BE2C (cell line): Measurements from ENCODE around the gene MYO15B.
A peak's percentile ranks its signal among the peaks of the same experiment; 100 is the strongest.

Source experiments
- DNase-seq: peaks from one replicate; pipeline ENCODE4 v3.0.0-alpha.2; 2020
- H3K27me3 ChIP-seq: fragments of 250-450 bp; sonication (Bioruptor Pico); 2 replicates; pipeline ENCODE4 v1.5.1; 2020; ENCODE audit warnings: mild to moderate bottlenecking
- H3K36me3 ChIP-seq: fragments of 250-450 bp; sonication (Bioruptor Pico); 2 replicates; pipeline ENCODE4 v1.5.1; 2020; ENCODE audit warnings: mild to moderate bottlenecking
- H3K4me1 ChIP-seq: fragments of 250-450 bp; sonication (Bioruptor Pico); 2 replicates; pipeline ENCODE4 v1.5.1; 2020
- H3K4me3 ChIP-seq: 2 replicates; pipeline ENCODE4 v1.5.1; 2011; ENCODE audit warnings: low read depth, low read length
- H3K9me3 ChIP-seq: fragments of 250-450 bp; sonication (Bioruptor Pico); 2 replicates; pipeline ENCODE4 v1.5.1; 2020
- CTCF ChIP-seq: IDR thresholded peaks from 2 replicates; pipeline ENCODE4 v1.5.1; 2012; ENCODE audit warnings: mild to moderate bottlenecking, low read depth, low read length

The MYO15B gene

GRCh38 chr17:75603123-75603522 lies 15.5 kb downstream of the MYO15B start:
- no peak for TF ChIP-seq CTCF
- H3K27me3 ChIP-seq, result no peaks in the 10 kb centered on the region
- no peaks in the 10 kb centered on the region for H3K9me3 ChIP-seq
- H3K36me3 ChIP-seq, result no peaks in the 10 kb centered on the region
- no peaks in the 10 kb centered on the region for H3K4me1 ChIP-seq
- H3K4me3 ChIP-seq, result no peak overlapping the region
- DNase-seq, result no peak

DNA sequence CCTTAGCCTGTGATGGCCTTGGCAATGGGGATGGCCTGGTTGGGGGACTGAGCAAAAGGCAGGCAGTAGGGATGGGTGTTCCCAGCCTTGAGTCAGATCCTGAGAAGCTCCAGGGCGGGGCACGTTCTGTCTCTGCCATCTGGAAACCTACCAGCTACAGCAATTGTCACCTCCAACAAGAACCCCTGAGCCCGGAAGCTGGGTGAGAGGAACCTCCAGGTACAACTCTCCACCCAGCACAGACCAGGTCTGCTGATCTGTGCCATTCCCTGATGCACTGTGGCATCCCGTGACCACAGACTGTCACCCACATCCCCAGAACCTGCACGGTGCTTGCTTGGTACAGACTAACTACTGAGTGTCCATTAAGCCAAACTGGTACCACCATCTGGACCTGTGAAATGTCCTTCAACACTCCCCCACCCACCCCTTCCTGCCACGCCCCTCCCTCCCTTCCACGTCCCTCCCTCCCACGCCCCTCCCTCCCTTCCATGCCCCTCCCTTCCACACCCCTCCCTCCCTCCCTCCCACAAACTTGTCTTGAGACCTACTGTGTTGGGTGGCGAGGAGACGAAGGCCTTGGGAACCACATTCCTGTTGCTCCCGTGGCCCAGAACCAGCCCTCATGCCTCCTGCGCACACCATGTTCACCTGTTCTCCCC lies 16.6 kb downstream of the MYO15B start:
- H3K4me3 ChIP-seq, result no peak overlapping the region
- no peaks in the 10 kb centered on the region for H3K9me3 ChIP-seq
- no peak for TF ChIP-seq CTCF
- no peaks in the 10 kb centered on the region for H3K4me1 ChIP-seq
- no peaks in the 10 kb centered on the region for H3K36me3 ChIP-seq
- H3K27me3 ChIP-seq, result no peaks in the 10 kb centered on the region
- DNase-seq, result no peak

DNA sequence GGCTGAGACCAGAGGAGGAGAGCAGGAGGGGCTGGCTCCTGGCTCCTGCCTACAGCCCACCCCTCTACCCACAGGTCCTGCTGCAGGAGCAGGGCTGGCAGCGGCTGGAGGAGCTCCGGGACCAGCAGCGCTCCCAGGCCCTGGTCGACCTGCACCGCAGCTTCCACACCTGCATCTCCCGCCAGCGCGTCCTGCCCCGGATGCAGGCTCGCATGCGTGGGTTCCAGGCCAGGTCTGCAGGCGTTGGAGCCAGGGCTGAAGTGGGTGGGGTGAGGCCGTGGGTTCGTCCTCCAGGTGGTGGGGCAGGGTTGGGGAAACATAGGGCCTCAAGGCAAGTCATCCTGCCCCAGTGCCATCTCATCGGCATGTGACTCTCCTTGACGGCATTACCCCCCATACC lies 18.2 kb downstream of the MYO15B start:
- no peaks in the 10 kb centered on the region for H3K36me3 ChIP-seq
- no peak overlapping the region for H3K4me3 ChIP-seq
- no peaks in the 10 kb centered on the region for H3K9me3 ChIP-seq
- no peak for TF ChIP-seq CTCF
- DNase-seq, result peak; percentile 4
- H3K4me1 ChIP-seq, result no peaks in the 10 kb centered on the region
- H3K27me3 ChIP-seq, result no peaks in the 10 kb centered on the region

DNA sequence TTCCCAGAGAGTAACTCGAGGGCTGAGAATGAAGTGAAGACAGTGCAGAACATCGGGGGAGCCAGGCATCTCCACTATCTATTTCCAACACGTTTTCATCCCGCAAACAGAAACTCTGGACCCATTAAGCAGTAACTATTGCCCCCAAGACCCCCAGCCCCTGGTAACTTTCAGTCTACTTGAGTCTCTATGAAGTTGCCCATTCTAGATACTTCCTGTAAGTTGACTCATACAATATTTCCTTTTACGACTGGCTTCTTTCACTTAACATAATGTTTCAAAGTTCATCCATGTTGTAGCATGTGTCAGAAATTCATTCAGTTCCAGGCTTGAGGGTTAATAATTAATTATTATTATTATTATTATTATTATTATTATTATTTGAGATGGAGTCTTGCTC lies 19.5 kb downstream of the MYO15B start:
- Histone ChIP-seq H3K4me3 (no peak overlapping the region), H3K9me3 (no peaks in the 10 kb centered on the region), H3K4me1 (no peaks in the 10 kb centered on the region), H3K36me3 (no peaks in the 10 kb centered on the region), H3K27me3 (no peaks in the 10 kb centered on the region)
- no peak for DNase-seq
- no peak for TF ChIP-seq CTCF

GRCh38 chr17:75610103-75610984 lies 22.7 kb downstream of the MYO15B start:
- TF ChIP-seq CTCF, result no peak
- Histone ChIP-seq H3K4me3 (no peak overlapping the region), H3K4me1 (no peaks in the 10 kb centered on the region), H3K36me3 (no peaks in the 10 kb centered on the region), H3K9me3 (no peaks in the 10 kb centered on the region), H3K27me3 (no peaks in the 10 kb centered on the region)
- no peak for DNase-seq

DNA sequence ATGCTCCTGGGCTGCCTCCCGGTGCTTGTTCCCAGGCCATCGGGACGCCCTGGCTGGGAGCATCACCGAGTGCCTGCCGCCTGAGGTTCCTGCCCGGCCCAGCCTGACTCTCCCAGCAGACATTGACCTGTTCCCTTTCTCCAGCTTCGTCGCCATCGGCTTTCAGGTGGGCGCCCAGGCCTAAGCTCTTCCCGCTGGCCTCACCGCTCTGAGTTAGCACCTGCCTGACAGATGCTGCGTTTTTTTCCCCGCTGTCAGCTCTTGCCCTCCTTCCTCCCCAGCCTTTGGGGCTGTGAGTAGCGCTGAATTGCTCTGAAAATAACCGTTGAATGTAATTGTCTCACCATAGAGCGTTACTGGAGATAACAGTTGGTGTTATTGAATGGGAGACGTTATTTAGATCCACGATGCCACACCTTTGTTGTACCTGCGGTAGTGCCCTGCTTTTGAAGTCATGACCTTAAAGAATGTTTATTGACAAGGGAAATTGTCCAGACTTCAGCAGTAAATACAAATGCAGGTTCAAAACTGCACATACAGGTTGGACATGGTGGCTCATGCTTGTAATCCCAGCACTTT lies 24.3 kb downstream of the MYO15B start:
- H3K27me3 ChIP-seq, result no peaks in the 10 kb centered on the region
- no peaks in the 10 kb centered on the region for H3K9me3 ChIP-seq
- TF ChIP-seq CTCF, result no peak
- no peaks in the 10 kb centered on the region for H3K4me1 ChIP-seq
- no peak for DNase-seq
- no peak overlapping the region for H3K4me3 ChIP-seq
- H3K36me3 ChIP-seq, result no peaks in the 10 kb centered on the region
